Measurements from ENCODE around the gene MICB.
"Not testable (repeated sequence)": the region's sequence is repeated elsewhere in the genome, so short reads cannot be mapped to it uniquely, and the experiment has no call there.

The MICB gene

GRCh38 chr6:31474871-31475286 lies 23.1 kb upstream of the MICB start:
- no peak for DNase-seq (ENCODE audit: low read depth in 2 of 2)

GRCh38 chr6:31476515-31477139 lies 21.3 kb upstream of the MICB start:
- no peak for DNase-seq (ENCODE audit: low read depth in 2 of 2)

GRCh38 chr6:31477521-31477920 lies 20.4 kb upstream of the MICB start:
- DNase-seq (ENCODE audit: low read depth in 2 of 2) = no peak

- DNase-seq (ENCODE audit: low read depth in 2 of 2) = no peak
Observed at GRCh38 chr6:31478186-31478950, 19.6 kb upstream of the MICB start.

- DNase-seq (ENCODE audit: low read depth in 2 of 2) = no peak
Observed at GRCh38 chr6:31479151-31479932, 18.6 kb upstream of the MICB start.

- no peak for DNase-seq (ENCODE audit: low read depth in 2 of 2)
Observed at GRCh38 chr6:31479933-31480535, 17.9 kb upstream of the MICB start.

- DNase-seq (ENCODE audit: low read depth in 2 of 2) = no peak
Observed at GRCh38 chr6:31480574-31480973, 17.4 kb upstream of the MICB start.

- no peak for DNase-seq (ENCODE audit: low read depth in 2 of 2)
Observed at GRCh38 chr6:31483392-31483791, 14.6 kb upstream of the MICB start.

GRCh38 chr6:31485055-31485454 lies 12.9 kb upstream of the MICB start:
- no peak for DNase-seq (ENCODE audit: low read depth in 2 of 2)

GRCh38 chr6:31486065-31486837 lies 11.7 kb upstream of the MICB start:
- DNase-seq (ENCODE audit: low read depth in 2 of 2) = not testable (repeated sequence)

- DNase-seq (ENCODE audit: low read depth in 2 of 2) = not testable (repeated sequence)
Observed at GRCh38 chr6:31487674-31488073, 10.3 kb upstream of the MICB start.

- DNase-seq (ENCODE audit: low read depth in 2 of 2) = no peak
Observed at GRCh38 chr6:31489086-31489485, 8.9 kb upstream of the MICB start.

- no peak for DNase-seq (ENCODE audit: low read depth in 2 of 2)
Observed at GRCh38 chr6:31490115-31490873, 7.7 kb upstream of the MICB start.

GRCh38 chr6:31493550-31493874 lies 4.4 kb upstream of the MICB start:
- DNase-seq (ENCODE audit: low read depth in 2 of 2) = not testable (repeated sequence)

GRCh38 chr6:31493875-31494694 lies 3.9 kb upstream of the MICB start:
- peak; percentile 51 to 59 for DNase-seq (ENCODE audit: low read depth in 2 of 2)

GRCh38 chr6:31495580-31495979 lies 2.4 kb upstream of the MICB start:
- no peak for DNase-seq (ENCODE audit: low read depth in 2 of 2)

GRCh38 chr6:31496826-31497225 lies 1.1 kb upstream of the MICB start:
- DNase-seq (ENCODE audit: low read depth in 2 of 2) = not testable (repeated sequence)

- DNase-seq (ENCODE audit: low read depth in 2 of 2) = no peak
Observed at GRCh38 chr6:31498748-31499147, 803 bp downstream of the MICB start.

GRCh38 chr6:31499648-31500047 lies 1.7 kb downstream of the MICB start:
- DNase-seq (ENCODE audit: low read depth in 2 of 2) = not testable (repeated sequence)

- no peak for DNase-seq (ENCODE audit: low read depth in 2 of 2)
Observed at GRCh38 chr6:31502586-31502985, 4.6 kb downstream of the MICB start.

All from stimulated activated CD8-positive, alpha-beta memory T cell treated with anti-CD3 and anti-CD28 coated beads, Interleukin-2, amount 100 ng/mL, for 1 hour (primary cell).